Skeletal muscle cell (primary cell): ENCODE data around the gene DNM2.
"Not testable (repeated sequence)": the region's sequence is repeated elsewhere in the genome, so short reads cannot be mapped to it uniquely, and the experiment has no call there.

Source experiments
- DNase-seq: peaks from one replicate; pipeline ENCODE4 v3.0.0-alpha.2; 2010; ENCODE audit warnings: low read depth
- H3K4me3 ChIP-seq: 2 replicates; pipeline ENCODE4 v1.5.1; 2011; ENCODE audit warnings: low read depth, mild to moderate bottlenecking, control low read depth, low read length, moderate library complexity

Gene DNM2

GRCh38 chr19:10719466-10719961, 1.6 kb downstream of the DNM2 start:
- DNase-seq, result no peak
- peak overlapping the region; percentile 85 for H3K4me3 ChIP-seq

DNA sequence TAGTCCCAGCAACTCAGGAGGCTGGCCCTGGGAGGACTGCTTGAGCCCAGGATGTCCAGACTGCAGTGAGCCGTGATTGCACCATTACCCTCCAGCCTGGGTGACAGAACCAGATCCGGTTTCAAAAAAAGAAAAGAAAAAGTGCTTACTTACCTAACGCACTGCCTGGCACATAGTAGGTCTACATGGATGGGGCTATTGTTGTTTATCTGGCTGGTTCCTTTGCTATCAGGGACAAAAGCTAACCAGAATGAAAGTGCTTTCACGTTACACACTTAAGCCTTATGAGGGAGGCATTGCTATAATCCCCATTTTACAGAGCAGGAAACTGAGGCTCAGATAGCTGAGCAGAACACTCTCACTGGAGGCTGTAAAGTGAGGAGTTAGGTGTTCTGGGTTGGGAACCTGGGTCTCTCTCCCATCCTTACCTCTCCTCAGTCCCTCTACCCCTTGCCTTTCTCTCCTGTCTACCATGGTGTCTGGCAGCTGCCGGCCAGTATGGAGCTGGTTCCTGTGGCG, 2.8 kb downstream of the DNM2 start:
- no peak overlapping the region for H3K4me3 ChIP-seq
- DNase-seq, result no peak

DNA sequence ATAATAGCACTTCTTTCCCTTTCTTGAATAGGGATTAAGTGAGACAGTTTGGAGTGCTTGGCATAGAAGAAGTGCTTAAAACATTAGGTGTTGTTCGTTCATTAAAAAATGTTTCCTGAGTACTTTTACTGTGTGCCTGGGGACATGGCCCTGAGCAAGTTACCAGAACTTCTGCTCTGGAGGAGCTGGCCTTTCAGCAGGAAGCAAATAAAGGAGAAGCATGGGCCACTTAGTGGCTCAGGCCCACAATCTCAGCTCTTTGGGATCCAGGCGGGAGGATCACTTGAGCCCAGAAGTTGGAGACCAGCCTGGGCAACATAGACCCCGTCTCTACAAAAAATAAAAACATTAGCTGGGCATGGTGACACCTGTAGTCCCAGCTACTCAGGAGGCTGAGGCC, 5.7 kb downstream of the DNM2 start:
- no peak for DNase-seq
- H3K4me3 ChIP-seq, result no peak overlapping the region

DNA sequence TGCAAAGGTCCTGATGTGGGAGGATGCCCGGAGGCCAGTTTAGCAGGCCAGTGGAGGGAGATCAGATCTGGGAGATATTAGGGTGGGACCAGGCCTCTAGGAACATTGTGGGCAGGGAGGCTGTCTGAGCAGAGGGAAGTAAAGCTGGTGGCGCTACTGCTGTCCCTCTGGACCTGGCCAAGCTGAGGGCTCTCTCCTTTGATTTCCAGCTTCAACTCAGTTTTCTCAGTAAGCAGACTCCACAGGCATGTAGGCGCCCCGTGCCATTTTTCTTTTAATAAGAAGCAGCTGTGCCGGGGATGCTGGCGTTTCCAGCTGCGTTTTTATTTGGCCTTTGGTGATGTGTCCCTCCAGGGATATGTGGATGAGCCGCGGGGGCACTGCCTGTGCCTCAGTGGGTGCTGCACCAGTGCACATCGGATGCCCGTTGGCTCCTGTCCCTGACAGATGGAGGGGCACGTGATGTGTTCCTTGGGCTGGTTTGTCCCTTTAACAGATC, 6.7 kb downstream of the DNM2 start:
- DNase-seq, result no peak
- no peak overlapping the region for H3K4me3 ChIP-seq

DNA sequence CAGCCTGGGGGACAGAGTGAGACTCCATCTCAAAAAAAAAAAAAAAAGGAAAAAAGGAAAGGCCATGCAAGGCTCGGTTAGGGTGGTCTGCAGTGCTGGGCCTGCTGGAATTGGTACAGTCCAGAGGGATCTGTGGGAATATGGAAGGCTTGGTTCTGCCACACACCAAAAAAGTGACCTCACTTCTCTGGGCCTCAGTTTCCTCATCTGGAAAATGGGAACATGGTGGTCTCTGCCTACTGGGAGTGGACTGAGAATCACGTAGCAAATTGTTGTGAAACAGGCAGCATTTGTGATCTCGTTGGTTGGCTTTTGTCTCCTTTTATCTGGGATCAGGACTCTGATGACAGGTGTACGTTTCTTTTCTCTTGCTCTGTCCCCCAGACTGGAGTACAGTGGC, 7.5 kb downstream of the DNM2 start:
- H3K4me3 ChIP-seq, result no peak overlapping the region
- DNase-seq, result no peak

GRCh38 chr19:10726268-10726667, 8.4 kb downstream of the DNM2 start:
- no peak overlapping the region for H3K4me3 ChIP-seq
- DNase-seq, result no peak

GRCh38 chr19:10727685-10728201, 9.9 kb downstream of the DNM2 start:
- H3K4me3 ChIP-seq, result no peak overlapping the region
- DNase-seq, result no peak

- DNase-seq, result no peak
- H3K4me3 ChIP-seq, result no peak overlapping the region
Observed at GRCh38 chr19:10729411-10729810, 11.5 kb downstream of the DNM2 start.

GRCh38 chr19:10730932-10731331, 13.1 kb downstream of the DNM2 start:
- H3K4me3 ChIP-seq, result no peak overlapping the region
- no peak for DNase-seq

GRCh38 chr19:10735741-10736140, 17.9 kb downstream of the DNM2 start:
- H3K4me3 ChIP-seq, result no peak overlapping the region
- DNase-seq, result no peak

DNA sequence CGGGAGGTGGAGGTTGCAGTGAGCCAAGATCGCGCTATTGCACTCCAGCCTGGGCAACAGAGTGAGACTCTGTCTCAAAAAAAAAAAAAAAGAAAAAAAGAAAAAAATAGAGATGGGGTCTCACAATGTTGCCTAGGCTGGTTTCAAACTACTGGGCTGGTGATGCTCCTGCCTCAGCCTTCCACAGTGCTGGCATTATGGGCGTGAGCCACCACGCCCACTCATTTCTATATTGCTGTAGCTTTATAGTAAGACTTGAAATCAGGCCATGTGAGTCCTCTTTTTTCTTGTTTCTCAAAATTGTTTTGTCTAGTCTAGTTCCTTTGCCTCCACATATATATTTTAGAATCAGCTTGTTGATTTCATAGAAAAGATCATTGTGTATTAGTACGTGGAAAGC, 18.3 kb downstream of the DNM2 start:
- H3K4me3 ChIP-seq, result no peak overlapping the region
- DNase-seq, result no peak

DNA sequence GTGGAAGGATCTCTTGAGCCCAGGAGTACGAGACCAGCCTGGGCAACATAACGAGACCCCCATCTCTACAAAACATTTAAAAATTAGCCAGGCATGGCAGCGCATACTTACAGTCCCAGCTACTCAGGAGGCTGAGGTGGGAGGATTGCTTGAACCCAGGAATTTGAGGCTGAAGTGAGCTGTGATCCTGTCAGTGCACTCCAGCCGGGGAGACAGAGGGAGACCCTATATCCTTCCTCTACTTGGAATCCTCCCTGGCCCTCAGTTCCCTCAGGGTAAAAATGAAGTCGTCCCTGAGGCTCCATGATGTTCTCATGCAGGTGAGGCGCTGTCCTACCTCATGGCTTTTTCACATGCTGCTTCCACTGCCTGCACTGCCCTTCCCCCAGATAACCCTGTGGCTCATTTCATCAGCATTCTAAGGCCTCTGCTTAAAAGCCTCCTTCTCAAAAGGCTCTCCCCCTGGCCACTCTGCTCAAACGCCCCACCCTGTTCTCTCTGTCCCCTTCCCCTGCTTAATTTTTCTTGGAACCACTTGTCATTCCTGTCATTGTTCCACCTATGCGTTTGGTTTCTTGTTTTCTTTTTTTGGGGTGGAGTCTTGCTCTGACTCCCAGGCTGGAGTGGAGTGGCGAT, 19.2 kb downstream of the DNM2 start:
- no peak for DNase-seq
- no peak overlapping the region for H3K4me3 ChIP-seq

DNA sequence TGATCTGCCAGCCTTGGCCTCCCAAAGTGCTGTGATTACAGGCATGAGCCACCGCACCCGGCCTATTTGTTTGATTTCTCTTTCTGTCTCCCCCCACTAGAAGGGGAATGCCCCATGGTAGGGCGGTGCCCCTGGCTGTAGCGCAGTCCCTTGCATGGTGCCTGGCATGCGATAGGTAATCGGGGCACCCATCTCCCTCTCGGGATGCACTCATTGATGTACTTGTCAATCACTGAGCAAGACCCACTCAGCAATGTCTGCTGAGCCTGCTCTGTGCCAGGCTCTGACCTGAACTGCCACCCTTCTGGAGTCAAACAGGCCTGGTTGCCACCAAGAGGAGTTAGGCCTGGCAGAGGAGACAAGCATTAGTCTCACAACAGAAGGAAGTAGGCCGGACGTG, 19.8 kb downstream of the DNM2 start:
- H3K4me3 ChIP-seq, result no peak overlapping the region
- DNase-seq, result no peak

- no peak for DNase-seq
- H3K4me3 ChIP-seq, result no peak overlapping the region
Observed at GRCh38 chr19:10740798-10741197, 22.9 kb downstream of the DNM2 start.

- DNase-seq, result no peak
- H3K4me3 ChIP-seq, result no peak overlapping the region
Observed at GRCh38 chr19:10742476-10742875, 24.6 kb downstream of the DNM2 start.

DNA sequence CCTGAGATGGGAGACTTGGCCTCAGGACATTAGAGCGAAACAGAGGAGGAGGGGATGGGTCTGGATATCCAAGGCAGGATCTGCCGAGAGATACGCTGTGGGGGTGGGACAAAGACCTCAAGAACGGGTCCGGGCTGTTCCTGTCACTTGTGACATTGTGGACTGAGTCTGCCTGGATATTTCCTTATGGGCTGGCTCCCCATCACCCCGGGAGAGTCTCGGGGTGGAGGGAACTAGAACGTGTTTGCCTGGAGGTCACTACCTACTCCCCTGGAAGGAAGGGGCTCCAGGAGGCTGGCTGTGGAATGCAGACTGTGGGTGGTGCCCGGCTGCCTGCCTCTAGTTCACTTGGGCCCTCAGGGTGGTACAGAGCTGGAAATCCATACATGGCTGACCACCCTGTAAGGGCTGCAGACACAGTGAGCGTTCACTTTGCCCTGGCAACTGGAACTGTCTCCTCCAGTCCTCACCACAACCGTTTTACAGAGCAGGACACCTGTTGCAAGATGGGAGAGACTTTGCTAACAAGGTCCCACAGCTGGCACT, 26.4 kb downstream of the DNM2 start:
- no peak overlapping the region for H3K4me3 ChIP-seq
- no peak for DNase-seq

DNA sequence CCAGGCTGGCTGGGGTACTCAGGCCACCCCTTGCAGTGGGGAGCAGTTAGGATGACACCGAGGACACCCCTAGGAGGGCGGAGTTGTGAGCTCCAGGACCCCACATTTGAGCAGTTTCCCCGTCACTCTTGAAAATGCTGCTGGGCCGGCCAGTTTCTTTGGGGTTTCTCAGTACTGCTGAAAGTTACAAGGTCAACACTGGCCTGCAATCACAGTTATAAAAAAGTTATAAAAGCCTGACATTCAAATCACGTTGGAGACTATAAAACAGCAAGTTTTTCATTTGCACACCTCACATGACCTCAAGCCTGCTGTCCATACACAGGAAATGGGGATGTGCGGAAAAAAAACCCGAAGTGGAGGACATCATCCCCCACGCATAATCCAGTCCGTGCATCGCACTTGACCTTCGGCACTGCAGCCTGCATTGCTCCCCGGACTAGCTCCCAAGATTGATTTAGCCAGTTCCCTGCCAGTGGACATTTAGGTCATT, 27.0 kb downstream of the DNM2 start:
- no peak for DNase-seq
- H3K4me3 ChIP-seq, result no peak overlapping the region

DNA sequence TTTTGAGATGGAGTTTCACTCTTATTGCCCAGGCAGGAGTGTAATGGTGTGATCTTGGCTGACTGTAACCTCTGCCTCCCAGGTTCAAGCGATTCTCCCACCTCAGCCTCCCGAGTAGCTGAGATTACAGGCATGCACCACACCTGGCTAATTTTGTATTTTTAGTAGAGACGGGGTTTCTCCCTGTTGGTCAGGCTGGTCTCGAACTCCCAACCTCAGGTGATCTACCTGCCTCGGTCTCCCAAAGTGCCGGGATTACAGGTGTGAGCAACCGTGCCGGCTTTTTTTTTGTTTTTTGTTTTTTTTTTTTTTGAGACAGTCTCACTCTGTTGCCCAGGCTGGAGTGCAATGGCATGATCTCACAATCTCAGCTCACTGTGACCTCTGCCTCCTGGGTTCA, 28.6 kb downstream of the DNM2 start:
- not testable (repeated sequence) for DNase-seq, H3K4me3 ChIP-seq

- DNase-seq, result no peak
- H3K4me3 ChIP-seq, result no peak overlapping the region
Observed at GRCh38 chr19:10747271-10747670, 29.4 kb downstream of the DNM2 start.

GRCh38 chr19:10747674-10748073, 29.8 kb downstream of the DNM2 start:
- H3K4me3 ChIP-seq, result no peak overlapping the region
- DNase-seq, result no peak
